ENCODE results near the gene CNN2.

CNN2 gene

GRCh38 chr19:1032264-1032867, 6.0 kb downstream of the CNN2 start:
- DNase-seq: no peak

- no peak for DNase-seq
Observed at GRCh38 chr19:1035998-1036621, 9.7 kb downstream of the CNN2 start.

DNA sequence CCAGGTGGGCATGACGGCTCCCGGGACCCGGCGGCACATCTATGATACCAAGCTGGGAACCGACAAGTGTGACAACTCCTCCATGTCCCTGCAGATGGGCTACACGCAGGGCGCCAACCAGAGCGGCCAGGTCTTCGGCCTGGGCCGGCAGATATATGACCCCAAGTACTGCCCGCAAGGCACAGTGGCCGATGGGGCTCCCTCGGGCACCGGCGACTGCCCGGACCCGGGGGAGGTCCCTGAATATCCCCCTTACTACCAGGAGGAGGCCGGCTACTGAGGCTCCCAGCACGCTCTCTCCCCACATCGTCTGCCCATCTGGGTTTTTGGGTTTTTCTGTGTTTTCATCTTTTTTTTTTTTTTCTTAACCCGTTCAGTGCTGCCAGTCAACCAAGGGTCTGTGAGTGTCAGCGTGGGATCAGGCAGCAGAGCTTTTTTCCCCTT, 11.2 kb downstream of the CNN2 start:
- no peak for DNase-seq

- DNase-seq: no peak
Observed at GRCh38 chr19:1038978-1039645, 12.7 kb downstream of the CNN2 start.

- peak; percentile 99 to 100 for DNase-seq
Observed at GRCh38 chr19:1039646-1040475, 13.5 kb downstream of the CNN2 start, which contains the start of gene ABCA7. Gene ABCA7, plus strand, starts transcription at chr19:1040107. Its CDS starts 1,255 bp downstream, at chr19:1041362.

DNA sequence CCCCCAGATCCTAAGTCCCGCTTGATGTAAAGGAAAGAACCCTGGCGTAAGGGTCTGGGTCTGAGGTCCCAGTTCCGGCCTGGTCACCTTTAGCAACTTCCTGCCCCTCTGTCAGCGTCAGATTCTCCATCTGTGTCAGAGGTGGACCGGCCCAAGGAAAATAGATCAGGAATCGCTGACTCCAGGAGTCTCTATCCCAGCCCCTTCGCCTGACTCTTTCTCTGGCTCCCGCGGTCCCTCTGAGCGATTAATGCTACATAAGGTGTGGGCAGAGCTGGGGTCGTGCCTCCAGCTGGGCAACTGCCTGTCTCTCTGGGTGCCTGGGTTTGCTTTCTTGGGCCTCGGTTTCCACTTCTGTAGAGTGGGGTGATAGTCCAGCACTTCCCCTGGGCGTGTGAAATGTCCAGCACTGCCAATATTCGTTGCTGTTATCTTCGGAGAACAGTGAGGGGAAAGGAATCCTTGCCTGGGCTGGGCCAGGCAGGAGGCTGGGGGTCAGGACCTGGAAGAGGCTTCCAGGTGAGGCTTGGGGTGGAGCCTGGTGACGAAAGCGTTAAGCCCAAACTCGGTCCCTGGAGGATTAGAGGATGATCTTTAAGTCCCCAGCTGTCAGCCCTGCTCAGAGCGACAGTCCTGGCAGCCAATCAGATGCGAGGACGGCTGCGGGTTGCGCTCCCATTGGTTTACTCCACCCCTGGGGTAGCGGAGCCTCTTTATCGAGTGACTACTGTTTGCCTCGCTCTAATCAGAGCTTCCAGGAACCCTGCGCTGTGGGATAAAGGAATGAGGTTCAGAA, 14.3 kb downstream of the CNN2 start:
- DNase-seq: peak; percentile 93 to 95

GRCh38 chr19:1041272-1041834, 14.9 kb downstream of the CNN2 start:
- DNase-seq: no peak

- DNase-seq: no peak
Observed at GRCh38 chr19:1041835-1042685, 15.7 kb downstream of the CNN2 start.

DNA sequence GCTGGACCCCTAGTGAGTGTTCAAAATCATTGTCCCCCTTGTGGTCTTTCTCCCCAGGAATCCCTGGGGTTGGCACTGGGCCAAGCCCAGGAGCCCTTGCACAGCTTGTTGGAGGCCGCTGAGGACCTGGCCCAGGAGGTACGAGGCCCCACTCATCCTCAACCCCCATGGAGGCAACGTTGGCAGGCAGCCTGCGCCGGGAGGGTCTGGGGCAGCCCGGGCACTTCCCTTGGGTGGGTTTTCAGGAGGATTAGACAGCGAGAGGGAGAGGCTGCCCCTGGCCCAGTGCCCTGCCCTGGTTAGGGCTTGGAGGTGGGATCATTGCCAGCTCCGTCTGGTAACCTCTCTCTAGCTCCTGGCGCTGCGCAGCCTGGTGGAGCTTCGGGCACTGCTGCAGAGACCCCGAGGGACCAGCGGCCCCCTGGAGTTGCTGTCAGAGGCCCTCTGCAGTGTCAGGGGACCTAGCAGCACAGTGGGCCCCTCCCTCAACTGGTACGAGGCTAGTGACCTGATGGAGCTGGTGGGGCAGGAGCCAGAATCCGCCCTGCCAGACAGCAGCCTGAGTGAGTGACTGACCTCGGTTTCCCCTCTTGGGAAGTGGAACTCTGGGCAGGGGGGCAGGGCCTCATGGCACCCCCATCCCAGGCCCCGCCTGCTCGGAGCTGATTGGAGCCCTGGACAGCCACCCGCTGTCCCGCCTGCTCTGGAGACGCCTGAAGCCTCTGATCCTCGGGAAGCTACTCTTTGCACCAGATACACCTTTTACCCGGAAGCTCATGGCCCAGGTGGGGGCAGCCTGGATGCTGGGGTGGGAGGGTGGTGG, 16.5 kb downstream of the CNN2 start:
- no peak for DNase-seq

DNA sequence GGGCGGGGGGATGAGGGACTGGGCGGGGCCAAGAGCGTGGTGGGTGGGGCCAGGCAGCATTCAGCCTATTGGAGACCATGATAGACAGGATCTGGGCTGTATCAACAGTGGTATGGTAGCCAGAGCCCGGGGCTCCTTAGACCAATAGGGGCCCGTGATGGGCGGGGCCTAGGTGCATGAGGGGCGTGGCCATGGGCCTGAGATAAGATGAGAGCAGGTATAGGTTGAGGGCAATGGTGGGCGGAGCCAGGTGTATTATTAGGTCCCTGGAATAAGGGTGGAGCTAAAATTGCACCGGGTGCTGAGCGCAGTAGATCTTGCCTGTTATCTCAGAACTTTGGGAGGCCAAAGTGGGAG, 18.8 kb downstream of the CNN2 start:
- peak; percentile 89 for DNase-seq

- no peak for DNase-seq
Observed at GRCh38 chr19:1046117-1046626, 19.8 kb downstream of the CNN2 start.

DNA sequence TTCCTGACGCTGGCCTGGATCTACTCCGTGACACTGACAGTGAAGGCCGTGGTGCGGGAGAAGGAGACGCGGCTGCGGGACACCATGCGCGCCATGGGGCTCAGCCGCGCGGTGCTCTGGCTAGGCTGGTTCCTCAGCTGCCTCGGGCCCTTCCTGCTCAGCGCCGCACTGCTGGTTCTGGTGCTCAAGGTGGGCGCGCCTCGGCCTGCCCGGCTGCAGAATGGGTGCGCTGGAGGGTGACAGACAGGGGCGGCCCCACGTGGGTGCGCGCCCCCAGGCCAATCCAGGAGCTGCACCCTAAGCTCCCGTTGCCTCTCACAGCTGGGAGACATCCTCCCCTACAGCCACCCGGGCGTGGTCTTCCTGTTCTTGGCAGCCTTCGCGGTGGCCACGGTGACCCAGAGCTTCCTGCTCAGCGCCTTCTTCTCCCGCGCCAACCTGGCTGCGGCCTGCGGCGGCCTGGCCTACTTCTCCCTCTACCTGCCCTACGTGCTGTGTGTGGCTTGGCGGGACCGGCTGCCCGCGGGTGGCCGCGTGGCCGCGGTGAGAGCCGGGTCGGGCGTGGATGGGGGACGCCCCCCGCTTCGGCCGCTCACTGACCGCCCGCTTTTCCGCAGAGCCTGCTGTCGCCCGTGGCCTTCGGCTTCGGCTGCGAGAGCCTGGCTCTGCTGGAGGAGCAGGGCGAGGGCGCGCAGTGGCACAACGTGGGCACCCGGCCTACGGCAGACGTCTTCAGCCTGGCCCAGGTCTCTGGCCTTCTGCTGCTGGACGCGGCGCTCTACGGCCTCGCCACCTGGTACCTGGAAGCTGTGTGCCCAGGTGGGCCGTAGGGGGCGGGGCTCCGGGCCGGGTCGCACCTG, 20.7 kb downstream of the CNN2 start:
- no peak for DNase-seq

DNA sequence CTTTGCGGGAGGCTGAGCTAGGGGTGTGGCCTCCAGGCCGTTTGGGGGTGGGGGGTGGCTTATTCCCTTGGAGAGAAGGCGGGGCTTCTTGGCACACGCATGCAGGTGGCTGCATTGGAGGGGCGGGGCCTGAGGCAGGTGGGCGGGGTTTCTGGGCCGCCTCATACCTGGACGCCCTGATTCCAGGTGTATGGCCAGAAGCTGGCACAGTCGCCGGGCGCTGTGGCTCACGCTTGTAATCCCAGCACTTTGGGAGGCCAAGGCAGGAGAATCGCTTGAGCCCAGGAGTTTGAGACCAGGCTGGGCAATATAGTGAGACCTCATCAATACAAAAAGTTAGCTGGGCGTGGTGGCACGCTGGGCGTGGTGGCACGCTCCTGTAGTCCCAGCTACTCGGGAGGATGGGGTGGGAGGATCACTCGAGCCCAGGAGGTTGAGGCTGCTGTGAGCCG, 21.3 kb downstream of the CNN2 start:
- no peak for DNase-seq

- DNase-seq: peak in 1 of 2 experiments; percentile 20
Observed at GRCh38 chr19:1049106-1049505, 22.7 kb downstream of the CNN2 start.

DNA sequence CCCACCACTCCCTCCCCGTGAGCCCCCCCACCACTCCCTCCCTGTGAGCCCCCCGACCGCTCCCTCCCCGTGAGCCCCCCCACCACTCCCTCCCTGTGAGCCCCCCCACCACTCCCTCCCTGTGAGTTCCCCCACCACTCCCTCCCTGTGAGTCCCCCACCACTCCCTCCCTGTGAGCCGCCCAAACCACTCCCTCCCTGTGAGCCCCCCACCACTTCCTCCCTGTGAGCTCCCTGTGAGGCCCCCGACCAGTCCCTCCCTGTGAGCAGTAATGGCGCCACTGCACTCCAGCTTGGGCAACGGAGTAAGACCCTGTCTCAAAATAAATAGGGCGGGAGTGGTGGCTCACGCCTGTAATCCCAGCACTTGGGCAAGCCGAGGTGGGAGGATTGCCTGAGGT, 23.4 kb downstream of the CNN2 start:
- no peak for DNase-seq

DNA sequence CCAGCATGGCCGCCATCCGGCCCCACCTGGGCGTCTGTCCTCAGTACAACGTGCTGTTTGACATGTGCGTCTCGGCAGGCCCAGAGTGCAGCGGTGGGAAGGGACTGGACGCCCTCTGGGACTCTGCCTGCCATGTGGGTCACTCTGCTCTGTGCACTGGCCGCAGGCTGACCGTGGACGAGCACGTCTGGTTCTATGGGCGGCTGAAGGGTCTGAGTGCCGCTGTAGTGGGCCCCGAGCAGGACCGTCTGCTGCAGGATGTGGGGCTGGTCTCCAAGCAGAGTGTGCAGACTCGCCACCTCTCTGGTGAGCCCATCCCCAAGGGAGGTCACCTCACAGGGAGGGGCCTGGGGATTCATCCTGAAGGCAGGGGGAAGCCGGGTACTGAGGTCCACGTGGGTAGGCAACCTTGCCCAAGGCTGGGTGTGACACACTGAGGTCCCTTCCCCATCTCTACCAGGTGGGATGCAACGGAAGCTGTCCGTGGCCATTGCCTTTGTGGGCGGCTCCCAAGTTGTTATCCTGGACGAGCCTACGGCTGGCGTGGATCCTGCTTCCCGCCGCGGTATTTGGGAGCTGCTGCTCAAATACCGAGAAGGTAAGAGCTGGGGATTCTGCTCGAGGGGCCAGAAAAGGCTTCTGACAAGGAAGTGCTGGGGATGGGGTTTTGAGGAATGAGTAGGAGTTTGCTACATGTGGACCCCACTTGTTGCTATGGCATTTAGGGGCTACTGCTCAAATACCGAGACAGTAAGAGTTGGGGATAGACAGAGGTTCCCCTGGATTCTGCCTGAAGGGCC, 24.8 kb downstream of the CNN2 start:
- no peak for DNase-seq

DNA sequence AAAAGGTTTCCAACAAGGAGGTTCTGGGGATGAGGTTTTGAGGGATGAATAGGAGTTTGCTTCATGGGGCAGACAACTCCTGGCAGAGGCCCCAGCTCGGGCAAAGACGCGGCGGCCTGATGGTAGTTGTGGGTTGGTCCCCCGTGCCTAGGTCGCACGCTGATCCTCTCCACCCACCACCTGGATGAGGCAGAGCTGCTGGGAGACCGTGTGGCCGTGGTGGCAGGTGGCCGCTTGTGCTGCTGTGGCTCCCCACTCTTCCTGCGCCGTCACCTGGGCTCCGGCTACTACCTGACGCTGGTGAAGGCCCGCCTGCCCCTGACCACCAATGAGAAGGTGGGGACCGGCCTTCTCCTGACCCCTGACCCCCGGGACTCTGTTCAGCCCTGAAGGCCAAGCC, 25.4 kb downstream of the CNN2 start:
- DNase-seq: no peak

DNA sequence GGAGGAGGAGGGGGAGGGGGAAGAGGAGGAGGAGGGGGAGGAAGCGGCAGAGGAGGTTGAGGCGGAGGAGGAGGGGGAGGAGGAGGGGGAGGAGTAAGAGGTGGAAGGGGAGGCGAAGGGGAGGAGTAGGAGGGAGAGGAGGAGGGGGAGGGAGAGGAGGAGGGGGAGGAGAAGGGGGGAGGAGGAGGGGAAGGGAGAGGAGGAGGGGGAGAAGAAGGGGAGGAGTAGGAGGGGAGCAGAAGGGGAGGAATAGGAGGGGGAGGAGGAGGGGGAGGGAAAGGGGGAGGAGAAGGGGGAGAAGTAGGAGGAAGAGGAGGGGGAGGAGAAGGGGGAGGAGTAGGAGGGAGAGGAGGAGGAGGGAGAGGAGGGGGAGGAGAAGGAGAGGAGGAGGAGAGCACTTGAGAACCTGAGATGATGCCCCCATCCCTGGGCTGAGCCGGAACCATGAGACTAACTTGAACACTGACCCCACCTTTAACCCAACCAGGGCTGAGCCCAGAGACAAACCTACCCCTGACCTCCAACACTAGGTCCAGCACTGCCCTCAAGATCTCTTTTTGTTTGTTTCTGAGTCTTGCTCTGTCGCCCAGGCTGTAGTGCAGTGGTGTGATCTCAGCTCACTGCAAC, 26.1 kb downstream of the CNN2 start:
- DNase-seq: no peak
